ENCODE measurements around the gene LRRC8B.
A peak's percentile ranks its signal among the peaks of the same experiment; 100 is the strongest.
"Not testable (repeated sequence)": the region's sequence is repeated elsewhere in the genome, so short reads cannot be mapped to it uniquely, and the experiment has no call there.

Gene LRRC8B

DNA sequence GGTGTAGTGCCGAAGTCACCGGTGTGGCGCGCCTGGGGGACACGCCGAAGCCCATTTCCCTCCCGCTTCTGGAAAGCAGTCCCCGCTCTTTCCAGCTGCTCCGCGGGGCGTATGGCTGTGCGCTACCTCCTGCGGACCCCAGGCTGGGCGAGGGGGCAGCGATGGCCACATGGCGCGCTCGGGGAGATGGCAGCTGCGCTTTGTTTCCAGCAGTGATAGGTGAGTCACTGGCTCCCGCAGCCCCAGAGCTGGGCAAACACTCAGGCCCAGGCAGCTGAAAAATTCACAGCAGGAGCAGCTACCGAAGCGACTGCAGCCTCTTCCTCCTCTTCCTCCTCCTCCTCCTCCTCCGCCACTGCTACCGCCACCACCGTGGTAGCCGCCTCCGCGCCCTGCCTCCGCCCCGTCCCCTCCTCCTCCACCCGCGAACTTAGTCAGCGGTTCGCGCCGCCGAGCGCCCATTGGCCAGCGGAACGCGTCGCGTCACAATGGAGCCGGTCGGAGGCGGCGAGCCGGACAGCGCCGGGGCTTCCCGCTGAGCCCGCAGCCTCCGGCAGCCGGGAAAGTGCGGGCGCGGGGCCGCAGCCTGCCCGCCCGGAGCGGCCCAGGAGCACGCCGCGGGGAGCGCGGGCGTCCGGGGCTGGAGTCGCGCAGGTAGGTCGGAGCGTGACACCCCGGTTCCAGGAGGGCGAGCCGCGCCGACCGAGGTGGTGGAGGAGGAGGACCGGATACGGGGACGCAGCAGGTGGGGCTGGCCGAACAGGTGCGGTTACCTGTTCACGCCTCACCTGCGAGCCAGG, at the start of gene LRRC8B:
TSS of gene LRRC8B (plus strand) at position 461 of the 800 bp plus-strand sequence. CDS start 57,822 bp downstream, outside the sequence.
- DNase-seq (ENCODE audit: extremely low read depth in 1 of 2, low read depth in 1 of 2): peak; percentile 67 to 82

GRCh38 chr1:89475269-89475668, 49.4 kb upstream of the LRRC8B start:
- DNase-seq (ENCODE audit: extremely low read depth in 1 of 2, low read depth in 1 of 2): no peak

DNA sequence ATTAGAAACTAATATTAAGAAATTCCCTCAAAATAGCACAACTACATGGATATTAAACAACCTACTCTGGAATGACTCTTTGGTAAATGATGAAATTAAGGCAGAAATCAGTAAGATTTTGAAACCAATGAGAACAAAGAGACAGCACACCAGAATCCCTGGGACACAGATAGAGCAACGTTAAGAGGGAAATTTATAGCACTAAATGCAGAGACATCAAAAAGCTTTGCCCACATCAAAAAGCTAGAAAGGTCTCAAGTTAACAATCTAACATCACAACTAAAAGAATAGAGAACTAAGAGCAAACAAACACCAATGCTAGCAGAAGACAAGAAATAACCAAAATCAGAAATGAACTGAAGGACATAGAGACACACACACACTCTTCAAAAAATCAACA, 48.6 kb upstream of the LRRC8B start:
- DNase-seq (ENCODE audit: extremely low read depth in 1 of 2, low read depth in 1 of 2): no peak

GRCh38 chr1:89483010-89483756, 41.4 kb upstream of the LRRC8B start:
- DNase-seq (ENCODE audit: extremely low read depth in 1 of 2, low read depth in 1 of 2): peak; percentile 56 to 63

DNA sequence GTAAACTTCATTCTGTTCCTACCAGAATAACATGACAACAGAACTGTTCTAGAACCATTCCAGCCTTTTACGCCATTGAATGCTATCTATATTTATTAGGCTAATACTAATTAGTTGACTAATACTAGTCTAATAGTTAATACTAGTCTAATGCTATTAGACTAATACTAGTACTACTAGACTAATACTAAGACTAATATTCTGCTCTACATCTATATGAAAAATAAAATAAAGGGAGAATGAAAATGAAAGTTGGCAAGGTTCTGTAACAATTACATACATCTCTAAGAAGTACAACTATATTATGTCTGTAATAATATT, 40.9 kb upstream of the LRRC8B start:
- no peak for DNase-seq (ENCODE audit: extremely low read depth in 1 of 2, low read depth in 1 of 2)

DNA sequence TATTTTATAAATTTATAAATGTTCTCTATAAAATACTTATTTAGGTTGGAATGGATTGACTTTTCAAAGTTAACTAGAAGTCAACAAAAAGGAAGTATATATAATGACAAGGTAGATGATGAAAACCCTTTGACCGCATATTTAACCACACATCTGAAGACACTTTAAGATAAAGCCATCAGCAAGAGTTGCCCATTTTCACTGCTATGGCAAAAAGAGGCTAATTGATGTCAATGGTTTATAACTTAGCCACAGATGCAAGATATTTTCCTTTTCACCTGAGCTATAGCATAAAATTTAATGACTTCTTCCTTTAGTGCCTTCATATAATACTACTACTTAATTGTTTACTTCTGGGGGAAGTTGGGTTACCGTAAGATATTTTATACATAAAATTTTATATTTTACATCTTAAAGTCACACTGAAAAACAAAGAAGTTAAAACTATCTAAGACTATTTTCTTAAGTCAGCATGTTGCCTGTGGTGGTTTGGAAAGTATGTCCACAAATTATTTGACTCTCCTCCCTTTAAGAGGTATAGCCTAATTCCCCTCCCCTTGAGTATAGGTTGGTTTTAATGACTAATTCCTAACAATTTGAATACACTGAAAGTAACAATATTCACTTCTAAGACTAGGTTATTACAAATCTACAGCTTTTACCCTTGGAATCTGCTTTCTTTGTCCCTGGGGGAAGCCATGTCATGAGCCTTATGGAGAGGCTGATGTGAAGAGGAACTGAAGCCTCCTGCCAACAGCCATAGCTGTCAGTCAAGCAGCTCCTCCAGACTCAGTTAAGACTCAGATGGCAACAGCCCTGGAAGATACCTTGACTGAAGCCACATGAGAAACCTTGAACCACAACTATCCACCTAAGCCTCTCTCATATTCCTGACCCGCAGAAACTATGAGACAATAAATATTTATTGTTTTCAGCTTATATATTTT, 40.3 kb upstream of the LRRC8B start:
- DNase-seq (ENCODE audit: extremely low read depth in 1 of 2, low read depth in 1 of 2): no peak

- no peak for DNase-seq (ENCODE audit: extremely low read depth in 1 of 2, low read depth in 1 of 2)
Observed at GRCh38 chr1:89487972-89488371, 36.7 kb upstream of the LRRC8B start.

DNA sequence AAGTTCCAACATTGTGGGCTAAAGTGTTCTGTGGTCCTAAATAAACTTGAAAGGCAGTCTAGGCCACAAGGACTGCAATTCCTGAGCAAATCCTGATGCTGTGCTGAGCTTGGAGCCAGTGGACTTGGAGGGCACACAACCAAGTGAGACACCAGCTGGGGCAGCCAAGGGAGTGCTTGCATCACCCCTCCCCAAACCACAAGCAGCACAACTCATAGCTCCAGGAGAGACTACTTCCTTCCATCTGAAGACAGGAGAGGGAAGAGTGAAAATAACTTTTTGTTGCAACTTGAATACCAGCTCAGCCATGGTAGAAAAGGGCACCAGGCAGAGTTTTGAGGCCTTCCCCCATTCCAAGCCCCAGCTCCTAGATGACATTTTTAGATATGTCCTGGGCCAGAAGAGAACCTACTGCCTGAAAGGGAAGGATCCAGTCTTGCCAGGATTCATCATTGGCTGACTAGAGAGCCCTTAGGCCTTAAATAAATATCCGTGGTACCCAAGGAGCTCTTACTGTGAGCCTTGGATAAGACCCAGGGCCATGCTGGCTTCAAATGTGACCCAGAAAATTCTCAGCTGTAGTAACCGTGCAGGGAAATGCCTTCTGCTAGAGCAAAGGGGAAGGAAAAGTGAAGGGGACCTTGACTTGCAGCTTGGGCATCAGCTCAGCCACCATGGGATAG, 35.4 kb upstream of the LRRC8B start:
- DNase-seq (ENCODE audit: extremely low read depth in 1 of 2, low read depth in 1 of 2): no peak

DNA sequence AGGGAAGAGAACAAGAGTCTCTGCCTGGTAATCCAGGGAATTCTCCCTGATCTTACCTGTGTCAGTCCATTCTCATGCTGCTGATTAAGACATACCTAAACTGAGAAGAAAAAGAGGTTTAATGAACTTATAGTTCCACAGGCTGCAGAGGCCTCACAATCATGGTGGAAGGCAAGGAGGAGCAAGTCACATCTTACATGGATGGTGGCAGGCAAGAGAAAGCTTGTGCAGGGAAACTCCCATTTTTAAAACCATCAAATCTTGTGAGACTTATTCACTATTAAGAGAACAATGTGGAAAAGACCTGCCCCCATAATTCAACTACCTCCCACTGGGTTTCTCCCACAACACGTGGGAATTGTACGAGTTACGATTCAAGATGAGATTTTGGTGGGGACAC, 34.2 kb upstream of the LRRC8B start:
- no peak for DNase-seq (ENCODE audit: extremely low read depth in 1 of 2, low read depth in 1 of 2)

DNA sequence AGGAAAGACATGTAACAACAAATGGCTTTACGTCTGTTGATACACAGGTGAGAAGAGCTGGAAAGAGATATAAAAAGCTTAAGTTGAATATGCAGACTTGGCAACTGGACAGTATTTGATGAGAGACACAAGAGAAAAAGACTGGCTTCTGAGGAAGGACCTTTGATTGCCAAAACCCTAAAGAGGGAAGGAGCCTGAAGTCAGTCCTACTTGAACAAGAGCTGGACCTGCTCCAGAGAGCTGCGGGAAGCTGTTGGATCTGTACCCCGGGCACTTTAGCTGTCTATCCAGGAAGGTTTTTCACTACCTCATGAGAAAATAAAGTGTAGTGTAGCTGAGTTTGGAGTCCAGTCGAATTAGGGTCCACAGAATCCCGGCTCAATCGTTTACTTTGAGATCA, 25.3 kb upstream of the LRRC8B start:
- DNase-seq (ENCODE audit: extremely low read depth in 1 of 2, low read depth in 1 of 2): no peak

DNA sequence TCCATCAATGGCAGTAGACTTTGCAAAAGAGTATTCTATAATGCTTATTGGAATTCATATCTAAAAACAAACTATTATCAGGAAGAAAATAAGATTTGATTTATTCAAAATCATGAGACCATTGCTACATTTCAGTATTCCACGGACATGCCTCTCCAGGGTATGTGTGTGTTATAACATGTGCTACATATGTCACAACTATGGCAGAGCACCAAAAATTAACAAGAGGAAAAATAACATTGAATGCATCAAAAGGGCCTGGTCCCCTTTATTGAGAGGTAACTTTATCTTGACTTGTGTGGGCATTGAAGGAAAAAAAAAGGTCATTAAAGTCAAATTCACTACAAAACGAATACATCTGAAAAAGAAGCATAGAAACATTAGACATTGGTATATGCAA, 22.6 kb upstream of the LRRC8B start:
- no peak for DNase-seq (ENCODE audit: extremely low read depth in 1 of 2, low read depth in 1 of 2)

- DNase-seq (ENCODE audit: extremely low read depth in 1 of 2, low read depth in 1 of 2): no peak
Observed at GRCh38 chr1:89502895-89503294, 21.7 kb upstream of the LRRC8B start.

DNA sequence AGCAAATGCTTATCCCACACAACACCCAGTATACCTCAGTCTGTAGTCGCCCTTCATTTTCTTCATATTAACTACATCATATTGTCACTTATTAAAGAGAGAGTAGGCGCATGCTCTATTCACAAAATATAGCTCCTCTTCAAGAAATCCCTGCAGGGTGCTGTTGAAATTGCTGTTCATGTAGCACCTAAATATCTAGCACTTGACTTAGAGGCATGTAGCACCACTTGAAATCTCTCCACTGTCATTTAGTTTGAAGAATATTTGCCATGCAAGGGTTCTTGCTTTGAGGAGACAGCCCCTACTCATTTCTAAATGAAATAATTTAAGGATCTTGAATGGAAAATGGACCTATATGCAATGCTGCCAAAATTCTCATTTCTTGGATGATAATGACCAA, 20.9 kb upstream of the LRRC8B start:
- no peak for DNase-seq (ENCODE audit: extremely low read depth in 1 of 2, low read depth in 1 of 2)

- not testable (repeated sequence) for DNase-seq (ENCODE audit: extremely low read depth in 1 of 2, low read depth in 1 of 2)
Observed at GRCh38 chr1:89510061-89510460, 14.6 kb upstream of the LRRC8B start.

DNA sequence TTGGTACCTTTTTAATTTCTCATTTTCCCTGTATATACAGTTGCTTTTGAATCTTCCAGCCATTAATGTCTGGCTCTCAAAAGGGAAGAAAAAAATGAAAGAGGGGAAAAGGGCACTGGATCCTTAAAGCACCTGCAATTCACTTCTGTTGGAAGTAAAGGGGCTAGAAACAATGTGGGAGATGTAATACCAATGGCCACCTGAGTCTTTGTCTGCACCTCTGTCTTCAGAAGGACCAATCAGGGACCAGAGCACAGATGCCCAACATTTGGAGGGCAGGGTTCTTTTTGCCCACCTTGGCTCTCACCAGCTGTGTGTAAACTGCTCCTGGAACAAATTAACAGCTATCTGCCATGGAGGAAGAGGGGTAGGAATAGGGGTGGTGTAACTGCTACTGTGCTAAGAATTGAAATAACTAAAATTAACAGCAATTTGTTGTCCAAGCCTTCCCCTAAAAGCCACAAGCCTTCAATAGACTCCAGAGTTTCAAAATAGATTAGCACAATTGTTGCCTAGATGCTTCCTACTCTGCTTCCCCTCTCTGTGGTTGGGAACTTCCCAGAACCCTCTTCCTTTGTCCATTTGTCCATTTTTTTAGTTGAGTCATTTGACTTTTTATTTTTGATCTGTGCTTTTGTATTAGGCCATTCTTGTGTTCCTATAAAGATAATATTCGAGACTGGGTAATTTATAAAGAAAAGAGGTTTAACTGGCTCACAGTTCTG, 11.5 kb upstream of the LRRC8B start:
- no peak for DNase-seq (ENCODE audit: extremely low read depth in 1 of 2, low read depth in 1 of 2)

GRCh38 chr1:89516055-89516454, 8.6 kb upstream of the LRRC8B start:
- DNase-seq (ENCODE audit: extremely low read depth in 1 of 2, low read depth in 1 of 2): no peak

GRCh38 chr1:89518221-89518631, 6.4 kb upstream of the LRRC8B start:
- DNase-seq (ENCODE audit: extremely low read depth in 1 of 2, low read depth in 1 of 2): no peak

DNA sequence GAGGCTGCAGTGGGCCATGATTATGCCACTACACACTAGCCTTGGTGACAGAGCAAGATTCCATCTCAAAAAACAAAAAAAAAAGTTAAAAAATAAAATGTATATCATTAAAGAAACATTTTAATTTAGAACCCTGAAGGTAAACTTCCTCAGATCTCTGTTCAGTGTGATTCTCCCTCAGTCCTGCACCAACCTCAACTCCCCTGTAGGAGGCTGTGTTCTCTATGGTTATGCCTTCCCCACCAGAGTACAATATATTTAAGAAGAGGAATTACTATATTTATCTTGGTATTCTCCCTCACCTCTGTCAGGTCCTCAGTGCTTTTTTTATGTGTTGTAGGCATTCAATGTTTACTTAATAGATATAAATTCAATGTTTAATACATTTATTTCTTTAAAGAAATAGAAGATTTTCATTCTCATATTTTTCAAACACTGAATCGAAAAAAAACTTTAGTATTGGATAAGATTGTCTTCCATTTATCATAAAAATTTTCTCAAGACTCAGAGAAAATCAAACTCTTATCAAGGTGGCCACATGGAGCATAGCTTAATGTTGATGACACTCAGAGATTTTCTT, 4.8 kb upstream of the LRRC8B start:
- DNase-seq (ENCODE audit: extremely low read depth in 1 of 2, low read depth in 1 of 2): no peak

DNA sequence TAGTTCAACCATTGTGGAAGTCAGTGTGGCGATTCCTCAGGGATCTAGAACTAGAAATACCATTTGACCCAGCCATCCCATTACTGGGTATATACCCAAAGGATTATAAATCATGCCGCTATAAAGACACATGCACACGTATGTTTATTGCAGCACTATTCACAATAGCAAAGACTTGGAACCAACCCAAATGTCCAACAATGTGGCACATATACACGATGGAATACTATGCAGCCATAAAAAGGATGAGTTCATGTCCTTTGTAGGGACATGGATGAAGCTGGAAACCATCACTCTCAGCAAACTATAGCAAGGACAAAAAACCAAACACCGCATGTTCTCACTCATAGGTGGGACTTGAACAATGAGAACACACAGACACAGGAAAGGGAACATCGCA, 2.7 kb upstream of the LRRC8B start:
- not testable (repeated sequence) for DNase-seq (ENCODE audit: extremely low read depth in 1 of 2, low read depth in 1 of 2)
